ENCODE measurements around the gene ELOVL4. TPM values are rescaled to one million over a fixed set of nuclear protein-coding genes. Genes with fewer than 3 reads are reported as not detected.

The ELOVL4 gene
- total and polyA plus RNA-seq, 2 of the 13 experiments (the other 11 are each of a cell fraction or from before 2014, with no cell fraction given), result 0.04 TPM; not detected in 1

GRCh38 chr6:79947191-79948186 lies at the start of gene ELOVL4 (continued):
- TF ChIP-seq GABPB1 (CRISPR knock-in tag; IDR thresholded peaks at IDR 0.05) (peak; percentile 50; the same call in 1 of the 2 replicates), MAZ (IDR thresholded peaks at IDR 0.05; ENCODE audit: borderline replicate concordance, low read depth, low read length) (0 out of 2 replicates have a peak, but pooled peaks have one; percentile 16), MAZ (CRISPR knock-in tag; IDR thresholded peaks at IDR 0.05; ENCODE audit: low read depth) (no peak), ZNF891 (CRISPR knock-in tag; IDR thresholded peaks at IDR 0.05) (no peak), TP53 (CRISPR knock-in tag; conservative IDR thresholded peaks at IDR 0.05) (no peak), ZNF230 (CRISPR knock-in tag; IDR thresholded peaks at IDR 0.05) (0 out of 2 replicates have a peak, but pooled peaks have one; percentile 29), CAMTA2 (CRISPR knock-in tag; IDR thresholded peaks at IDR 0.05; ENCODE audit: borderline replicate concordance) (no peak), ZNF136 (CRISPR knock-in tag; IDR thresholded peaks at IDR 0.05; ENCODE audit: low read depth) (no peak), MYC (CRISPR knock-in tag; IDR thresholded peaks at IDR 0.05; ENCODE audit: borderline replicate concordance) (no peak), HNRNPUL1 (IDR thresholded peaks at IDR 0.05; ENCODE audit: low read depth, low read length) (no peak), DPF2 (CRISPR knock-in tag; IDR thresholded peaks at IDR 0.05; ENCODE audit: borderline replicate concordance, low read depth) (no peak), ZMYM2 (CRISPR knock-in tag; IDR thresholded peaks at IDR 0.05) (no peak), ZNF687 (CRISPR knock-in tag; IDR thresholded peaks at IDR 0.05) (peak; percentile 50), ZNF629 (CRISPR knock-in tag; conservative IDR thresholded peaks at IDR 0.05) (no peak), MXI1 (IDR thresholded peaks at IDR 0.05; ENCODE audit: borderline replicate concordance, low read depth, low read length) (no peak), ZNF205 (CRISPR knock-in tag; IDR thresholded peaks at IDR 0.05) (no peak), SMYD3 (CRISPR knock-in tag; IDR thresholded peaks at IDR 0.05) (no peak), KMT2A (CRISPR knock-in tag; IDR thresholded peaks at IDR 0.05) (no peak), HNRNPLL (IDR thresholded peaks at IDR 0.05; ENCODE audit: low read depth, low read length, poor library complexity, severe bottlenecking) (peak; percentile 43), DMAP1 (CRISPR knock-in tag; IDR thresholded peaks at IDR 0.05) (no peak), U2AF2 (IDR thresholded peaks at IDR 0.05; ENCODE audit: low read depth, low read length) (no peak)
- TF ChIP-seq, protein P1, sequence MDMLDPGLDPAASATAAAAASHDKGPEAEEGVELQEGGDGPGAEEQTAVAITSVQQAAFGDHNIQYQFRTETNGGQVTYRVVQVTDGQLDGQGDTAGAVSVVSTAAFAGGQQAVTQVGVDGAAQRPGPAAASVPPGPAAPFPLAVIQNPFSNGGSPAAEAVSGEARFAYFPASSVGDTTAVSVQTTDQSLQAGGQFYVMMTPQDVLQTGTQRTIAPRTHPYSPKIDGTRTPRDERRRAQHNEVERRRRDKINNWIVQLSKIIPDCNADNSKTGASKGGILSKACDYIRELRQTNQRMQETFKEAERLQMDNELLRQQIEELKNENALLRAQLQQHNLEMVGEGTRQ (IDR thresholded peaks at IDR 0.05; ENCODE audit: low read depth, low read length), result no peak
- TF ChIP-seq, protein P1 (CRISPR knock-in tag; IDR thresholded peaks at IDR 0.05; ENCODE audit: borderline replicate concordance), result peak; percentile 29; the same call in 1 of the 2 replicates
- TF ChIP-seq, protein P2, sequence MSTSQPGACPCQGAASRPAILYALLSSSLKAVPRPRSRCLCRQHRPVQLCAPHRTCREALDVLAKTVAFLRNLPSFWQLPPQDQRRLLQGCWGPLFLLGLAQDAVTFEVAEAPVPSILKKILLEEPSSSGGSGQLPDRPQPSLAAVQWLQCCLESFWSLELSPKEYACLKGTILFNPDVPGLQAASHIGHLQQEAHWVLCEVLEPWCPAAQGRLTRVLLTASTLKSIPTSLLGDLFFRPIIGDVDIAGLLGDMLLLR (CRISPR knock-in tag; IDR thresholded peaks at IDR 0.05), result no peak
